ENCODE measurements around the gene RFX3.

Gene RFX3

DNA sequence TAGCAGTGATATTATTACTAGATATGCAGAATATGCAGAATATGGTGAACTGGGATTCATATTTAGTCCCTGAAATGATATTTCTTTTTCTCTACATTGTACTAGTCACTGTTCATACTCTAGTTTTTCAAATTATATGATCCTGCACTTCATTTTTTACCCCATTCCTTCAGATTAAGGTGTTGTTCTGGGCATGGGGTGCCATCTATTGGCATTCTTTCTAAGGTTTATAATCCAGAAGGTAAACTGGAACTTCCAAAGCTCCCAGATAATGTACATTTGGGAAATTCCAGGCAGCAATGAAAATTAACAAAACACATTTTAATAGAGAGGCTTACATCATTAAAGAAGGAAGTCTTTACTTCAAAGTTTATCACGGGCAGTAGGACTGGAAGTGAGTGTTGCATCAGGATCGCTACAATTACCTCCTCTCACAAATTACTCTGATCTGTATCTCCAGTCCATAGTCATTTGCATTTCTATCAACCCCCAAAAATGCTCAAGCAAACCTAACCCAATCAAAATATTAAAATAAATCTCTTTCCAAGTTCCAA is 12.5 kb downstream of the RFX3 start:
- no peak for DNase-seq

DNA sequence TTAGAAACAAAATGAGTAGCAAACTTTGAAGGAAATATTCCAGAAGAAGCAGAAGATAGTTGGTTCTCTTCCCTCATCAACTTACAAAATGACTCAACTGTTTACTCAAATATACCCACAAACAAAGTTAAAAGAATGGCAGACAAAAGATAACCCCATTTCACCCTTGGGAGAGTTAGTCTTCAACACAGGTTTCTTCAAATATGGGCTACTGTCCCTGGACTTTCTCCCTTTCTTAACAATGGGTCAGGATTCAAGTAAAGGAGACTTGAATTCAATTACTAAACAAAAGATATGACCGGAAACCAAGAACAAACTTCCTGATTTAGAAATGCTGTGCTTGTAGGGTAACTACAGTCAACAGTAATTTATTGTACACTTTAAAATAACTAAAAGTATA is 14.2 kb downstream of the RFX3 start:
- no peak for DNase-seq

DNA sequence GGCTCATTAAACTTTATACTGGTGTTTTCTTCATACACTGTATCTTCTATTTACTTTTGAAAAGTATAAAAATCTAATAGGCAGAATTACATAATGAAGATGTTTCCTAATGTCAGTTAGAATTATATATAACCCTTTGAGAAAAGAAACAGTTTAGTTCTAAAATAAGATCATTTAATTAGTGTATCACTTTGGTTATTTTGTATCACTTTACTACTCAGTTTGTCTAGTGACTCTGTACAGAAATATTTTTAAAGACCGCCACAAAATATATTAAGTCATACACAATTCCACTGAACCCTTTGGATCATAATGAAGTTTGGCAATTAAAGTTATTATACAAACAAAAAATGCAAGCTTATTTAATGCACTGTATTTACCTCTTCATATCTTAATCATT is 15.0 kb downstream of the RFX3 start:
- no peak for DNase-seq

DNA sequence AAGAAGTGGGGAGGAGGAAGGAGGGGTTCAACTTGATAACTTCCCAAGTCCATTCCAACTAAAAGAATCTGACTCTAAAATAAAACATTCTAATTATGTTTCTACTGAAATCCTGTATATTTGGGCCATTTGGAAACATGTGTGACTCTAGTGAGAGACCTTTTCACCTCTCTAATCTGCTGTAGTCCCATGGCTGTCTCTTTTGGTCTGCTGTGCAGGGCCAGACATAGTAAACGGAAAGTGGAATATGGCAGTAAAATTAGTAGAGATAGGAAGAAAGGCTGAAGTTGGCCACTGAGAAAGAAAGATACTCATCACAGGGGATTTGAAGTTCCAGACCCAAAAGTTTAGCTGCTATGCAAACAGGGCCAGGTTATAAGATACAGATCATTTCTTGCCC is 15.9 kb downstream of the RFX3 start:
- DNase-seq: no peak

DNA sequence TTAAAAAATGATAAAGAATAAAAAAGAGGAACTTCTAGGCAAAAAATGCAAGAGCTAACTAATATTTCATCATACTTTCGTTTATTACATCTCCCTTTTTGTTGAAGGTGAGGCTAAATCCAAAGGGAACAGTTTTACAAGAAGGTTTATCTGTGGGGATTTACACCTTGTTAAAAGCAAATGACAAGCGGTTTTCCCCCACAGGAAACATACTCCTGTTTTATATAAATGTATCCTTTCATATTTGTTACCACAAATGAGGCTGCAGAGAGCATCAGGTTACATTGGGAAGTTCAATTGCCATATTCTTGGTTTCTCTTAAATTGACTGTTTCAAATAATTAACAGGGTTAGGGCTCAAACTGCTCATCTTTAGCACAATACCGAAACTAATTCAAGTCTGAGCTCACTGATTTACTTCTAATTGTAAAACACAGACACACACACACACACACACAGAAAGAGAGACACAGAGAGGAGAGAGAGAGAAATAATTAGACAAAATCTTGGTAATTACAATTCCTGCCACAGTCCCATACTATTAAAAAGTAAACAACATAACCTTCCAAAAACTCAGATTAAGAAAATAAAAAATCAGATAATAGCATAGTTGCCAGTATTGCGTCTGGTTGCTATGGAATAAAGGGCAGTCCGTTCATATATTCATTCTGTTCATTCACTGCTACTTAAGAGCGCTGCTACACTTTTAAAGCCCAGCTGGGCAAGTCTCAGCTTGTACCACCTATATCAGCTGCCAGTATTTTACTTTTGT is 17.1 kb downstream of the RFX3 start:
- no peak for DNase-seq

DNA sequence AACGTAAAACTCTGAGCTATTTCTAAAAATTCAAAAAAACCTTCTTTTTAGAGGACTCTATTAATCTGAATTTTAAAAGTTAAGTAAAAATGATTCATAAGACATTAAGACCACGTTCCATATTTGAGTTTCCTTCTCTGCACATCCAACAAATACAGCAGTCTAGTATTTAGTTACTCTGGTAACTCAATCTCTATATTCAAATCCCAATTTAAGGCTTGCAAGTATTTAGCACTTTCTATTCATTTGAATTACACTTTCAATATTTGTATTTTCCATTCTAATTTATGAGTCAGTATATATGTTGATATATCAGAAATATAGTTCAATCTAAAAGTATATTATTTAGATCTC is 17.7 kb downstream of the RFX3 start:
- DNase-seq: no peak

DNA sequence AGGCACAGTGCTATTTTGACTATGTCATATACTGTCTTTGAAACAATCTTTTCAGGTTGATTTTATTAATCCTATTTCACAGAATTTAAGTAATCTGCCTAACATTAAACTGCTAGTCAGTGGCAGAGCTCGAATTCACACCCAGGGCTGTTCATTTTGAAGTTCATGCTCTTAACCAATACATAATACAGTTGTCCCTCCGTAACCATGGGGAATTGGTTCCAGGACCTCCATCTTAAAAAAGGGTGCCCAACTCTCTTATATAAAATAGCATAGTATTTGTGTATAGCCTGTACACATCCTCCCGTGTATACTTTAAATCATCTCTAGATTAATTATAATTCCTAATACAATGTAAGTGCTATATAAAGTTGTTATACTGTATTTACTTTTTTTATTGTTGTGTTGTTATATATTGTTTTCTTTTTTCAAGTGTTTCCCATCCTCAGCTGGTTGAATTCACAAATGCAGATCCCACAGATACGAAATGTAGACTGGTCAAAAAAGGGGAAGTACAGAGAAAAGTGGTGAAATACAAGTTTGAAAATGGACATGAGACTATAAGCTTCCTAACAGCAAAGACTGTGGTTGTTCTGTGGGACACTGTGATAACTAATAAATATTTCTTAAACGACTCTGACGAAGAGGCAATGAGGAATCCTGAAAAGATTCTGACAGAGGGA is 18.3 kb downstream of the RFX3 start:
- no peak for DNase-seq

DNA sequence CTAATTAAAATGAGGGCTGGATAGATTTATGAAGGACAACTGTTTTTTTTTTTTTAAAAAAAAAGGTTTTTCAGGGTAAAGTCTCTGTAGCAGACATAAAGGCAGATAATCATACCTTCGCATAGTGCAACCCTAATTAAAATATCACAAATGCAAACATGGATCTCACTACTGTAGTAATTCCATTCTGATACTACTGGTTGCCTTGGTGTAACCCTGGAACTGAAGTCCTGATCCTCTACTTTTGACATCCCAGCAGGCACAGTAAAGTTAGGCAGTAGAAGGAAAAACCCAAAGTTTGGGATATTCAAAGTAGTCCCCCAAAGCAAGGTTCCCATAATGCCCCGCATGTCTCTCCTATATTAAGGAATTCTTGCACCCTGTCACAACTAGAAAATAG is 19.6 kb downstream of the RFX3 start:
- no peak for DNase-seq

DNA sequence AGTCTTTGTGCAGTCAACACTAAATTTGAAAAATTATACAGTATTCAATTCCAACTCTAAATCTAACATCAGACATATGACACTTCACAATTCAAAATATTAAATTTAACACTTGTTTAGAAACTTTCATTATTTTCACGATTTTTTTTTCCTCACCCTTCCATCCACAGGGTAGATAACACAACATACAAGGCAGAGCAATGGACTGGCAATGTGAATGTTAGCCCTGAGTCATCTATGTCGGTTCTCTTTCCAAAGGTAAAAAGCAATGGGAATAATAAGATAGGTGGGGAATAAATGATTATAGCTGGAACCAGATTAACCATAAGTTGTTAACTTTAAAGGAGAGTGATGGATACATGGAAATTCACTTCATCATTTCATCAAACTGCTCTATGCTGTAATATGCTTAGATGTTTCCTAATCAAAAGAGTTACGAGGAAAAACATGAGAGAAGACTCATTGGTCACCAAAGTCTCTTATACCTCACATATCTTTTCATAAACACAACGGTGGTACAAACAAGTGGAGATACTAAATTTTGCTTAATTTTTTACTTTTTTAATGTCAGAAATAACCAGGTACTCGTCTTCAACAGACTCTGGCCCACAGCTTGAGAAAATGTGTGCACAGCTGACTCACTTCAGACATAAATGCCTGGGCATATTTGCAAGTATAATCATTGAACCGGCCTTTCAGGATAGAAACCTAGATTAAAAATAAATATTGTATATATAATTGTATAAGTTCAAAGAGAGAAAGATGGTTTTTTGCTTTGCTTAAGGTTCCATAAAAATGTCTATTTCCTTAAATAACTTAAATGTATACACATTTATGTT is 23.0 kb downstream of the RFX3 start:
- DNase-seq: no peak

DNA sequence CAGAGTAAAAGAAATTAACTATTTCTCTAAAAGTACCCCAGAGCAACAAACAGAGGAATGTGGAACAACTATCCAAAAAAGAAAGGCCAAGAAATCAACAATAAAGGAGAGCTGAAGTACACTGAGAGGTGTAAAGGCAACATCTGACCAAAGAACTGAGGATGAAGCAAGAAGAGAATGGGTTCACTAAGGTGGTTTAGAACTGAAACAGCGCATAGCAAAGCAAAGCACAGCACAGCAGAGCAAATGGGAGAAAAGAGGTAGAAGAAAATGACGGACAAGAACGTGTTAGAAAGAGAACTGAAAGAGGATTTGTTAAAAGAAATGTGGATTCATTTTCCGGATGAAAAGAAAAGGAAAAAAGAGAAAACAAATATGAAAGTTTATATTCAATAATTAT is 25.8 kb downstream of the RFX3 start:
- DNase-seq: no peak

DNA sequence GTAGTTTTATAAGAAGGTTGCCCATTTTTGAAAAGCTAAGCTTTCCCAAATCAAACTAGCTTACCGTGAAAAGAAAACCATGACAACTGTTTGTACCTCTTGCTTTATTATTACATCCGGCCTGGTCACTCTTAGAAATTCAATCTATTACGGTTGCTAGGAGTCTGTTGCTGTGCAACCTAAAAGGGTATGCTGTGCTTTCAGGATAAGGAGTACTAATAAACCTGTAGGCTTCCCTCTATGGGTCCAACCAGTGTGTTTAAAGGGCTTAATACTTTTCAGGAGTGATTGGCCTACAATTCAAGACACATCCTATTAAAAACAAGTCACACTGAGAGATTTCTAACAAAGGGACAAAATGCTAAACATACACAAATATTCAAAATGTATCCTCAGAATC is 27.1 kb downstream of the RFX3 start:
- no peak for DNase-seq

DNA sequence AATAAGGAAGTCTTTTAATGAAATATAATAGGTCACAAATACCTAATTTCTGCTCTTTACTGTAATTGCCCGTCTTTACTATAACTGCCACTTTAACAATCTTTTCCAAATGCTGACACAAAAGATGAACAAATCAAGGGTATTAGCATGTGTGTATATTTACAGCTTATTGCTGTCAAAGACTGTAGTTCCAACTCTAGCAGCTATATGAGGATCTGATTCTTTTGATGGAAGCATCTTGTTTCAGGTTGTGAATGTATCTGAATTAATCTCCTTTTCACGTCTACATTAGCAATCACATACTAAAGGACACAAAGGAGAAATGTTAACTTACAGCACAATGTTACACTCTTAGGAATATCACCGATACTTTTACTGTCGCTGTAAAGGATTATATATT is 27.9 kb downstream of the RFX3 start:
- DNase-seq: no peak

DNA sequence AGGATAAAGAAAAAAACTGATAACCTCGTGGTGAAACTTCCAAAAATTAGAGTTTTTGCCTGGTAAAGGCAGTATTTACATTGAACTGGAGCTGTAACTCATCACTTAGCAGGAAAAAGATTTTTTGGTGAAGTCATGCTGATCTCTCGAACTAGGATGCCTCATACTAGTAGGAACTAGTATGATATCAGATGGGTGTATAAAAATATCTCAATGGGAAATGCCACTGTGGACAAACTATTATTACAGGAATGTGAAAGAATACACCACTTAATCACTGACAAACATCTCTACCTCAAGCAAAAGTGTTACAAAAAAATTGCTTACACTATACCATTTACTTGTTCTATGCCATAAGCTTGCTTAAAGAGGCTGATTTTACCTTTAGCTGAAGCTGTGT is 28.4 kb downstream of the RFX3 start:
- no peak for DNase-seq

DNA sequence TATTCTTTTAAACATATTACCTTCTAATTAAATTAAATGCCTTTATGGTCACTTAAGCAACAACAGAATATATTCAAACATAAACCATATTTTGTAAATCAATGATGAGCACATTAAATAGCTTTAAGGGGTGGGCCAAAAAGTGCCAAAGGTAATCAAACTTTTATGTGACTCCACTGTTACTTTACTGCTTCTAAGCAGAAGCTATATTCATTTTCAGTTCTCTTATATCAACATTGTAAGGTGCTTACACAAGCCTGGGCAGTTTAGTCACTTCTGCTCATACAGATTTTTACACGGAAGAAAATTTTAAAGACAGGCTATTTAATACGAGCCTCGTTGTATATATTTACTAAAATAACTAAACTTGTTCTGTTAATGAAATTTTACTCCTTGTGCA is 29.9 kb downstream of the RFX3 start:
- no peak for DNase-seq

DNA sequence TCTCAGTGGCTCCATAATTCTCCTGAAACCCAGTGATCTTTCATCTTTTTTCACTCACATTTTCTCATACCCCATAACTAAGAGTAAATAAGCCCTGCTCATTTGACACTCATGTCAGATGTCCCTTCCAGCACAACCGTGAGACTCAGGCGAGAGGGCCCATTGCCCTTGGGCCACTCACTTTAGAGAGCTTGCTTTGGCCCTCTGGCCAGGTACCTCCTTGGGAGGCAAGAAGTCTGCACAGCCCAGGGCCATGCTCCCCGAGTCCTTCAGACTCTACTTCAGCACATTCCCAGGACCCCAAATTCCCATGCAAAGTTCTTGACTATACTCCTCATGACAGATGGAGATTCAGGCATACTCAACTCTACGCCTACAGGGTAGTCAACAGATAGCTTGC is 33.6 kb downstream of the RFX3 start:
- DNase-seq: no peak

DNA sequence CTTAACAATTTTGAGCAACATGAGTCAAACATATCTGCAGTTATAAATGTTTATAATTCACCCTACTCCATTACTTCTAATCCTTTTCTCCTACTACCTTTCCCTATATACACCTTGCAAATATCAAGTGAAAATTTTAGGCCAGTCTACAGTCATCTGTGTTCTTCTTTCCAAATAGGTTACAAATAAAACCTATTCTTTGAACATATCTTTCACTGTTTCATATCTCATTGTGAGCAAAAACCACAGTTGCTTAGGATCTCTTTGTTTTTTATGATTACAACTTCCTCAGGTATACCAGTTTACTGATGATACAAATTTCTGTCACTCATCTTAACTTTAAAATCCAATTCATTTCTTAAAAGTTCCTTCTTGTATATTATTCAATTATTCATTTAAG is 34.4 kb downstream of the RFX3 start:
- DNase-seq: no peak

DNA sequence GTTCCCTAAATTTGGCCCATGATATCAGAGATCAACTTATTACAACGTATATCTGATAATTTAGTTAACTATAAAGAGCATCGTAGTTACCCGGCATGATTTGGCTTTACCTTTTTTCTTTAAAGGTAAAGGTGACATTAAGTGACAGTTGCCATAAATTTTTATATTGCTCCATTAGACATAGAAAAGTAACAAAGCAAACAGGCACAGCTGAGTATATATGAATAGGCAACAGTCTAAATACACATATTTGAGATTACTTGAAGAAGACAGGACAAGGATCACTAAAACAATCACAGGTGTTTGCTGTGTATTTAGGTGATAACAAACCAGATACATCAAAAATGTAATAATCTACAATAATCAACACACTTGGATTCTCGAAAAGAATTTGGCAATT is 34.8 kb downstream of the RFX3 start:
- no peak for DNase-seq

DNA sequence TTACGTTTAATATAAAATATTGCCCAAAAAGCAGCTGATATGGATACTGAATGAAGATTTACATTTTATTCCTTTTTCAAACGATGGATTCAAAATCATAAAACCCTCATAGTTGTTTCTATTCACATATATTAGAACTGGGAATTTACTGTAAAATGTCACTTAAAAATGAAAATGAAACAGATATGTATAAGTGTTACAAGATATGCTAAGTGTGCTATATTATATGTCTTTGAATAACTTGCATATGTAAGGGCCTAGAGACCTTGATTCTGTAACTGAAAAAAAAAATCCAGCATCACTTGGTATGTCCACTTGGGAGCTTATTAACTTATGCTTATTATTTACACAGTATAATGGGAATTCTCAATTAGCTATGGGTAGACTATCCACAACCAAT is 43.2 kb downstream of the RFX3 start:
- no peak for DNase-seq

DNA sequence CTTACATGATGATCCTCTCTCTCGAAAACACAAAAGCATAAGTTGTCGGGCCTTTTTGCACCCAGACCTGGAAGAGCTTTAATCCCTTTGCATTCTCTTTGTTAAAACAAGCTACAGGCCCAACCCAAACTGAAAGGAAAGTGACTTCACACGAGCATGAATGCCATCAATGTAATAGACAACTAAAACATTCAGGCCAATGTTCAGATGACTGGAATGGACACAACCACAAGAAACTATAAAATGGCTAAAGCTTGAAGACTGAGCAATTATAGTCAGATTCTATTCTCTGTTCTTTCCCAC is 45.5 kb downstream of the RFX3 start:
- no peak for DNase-seq

DNA sequence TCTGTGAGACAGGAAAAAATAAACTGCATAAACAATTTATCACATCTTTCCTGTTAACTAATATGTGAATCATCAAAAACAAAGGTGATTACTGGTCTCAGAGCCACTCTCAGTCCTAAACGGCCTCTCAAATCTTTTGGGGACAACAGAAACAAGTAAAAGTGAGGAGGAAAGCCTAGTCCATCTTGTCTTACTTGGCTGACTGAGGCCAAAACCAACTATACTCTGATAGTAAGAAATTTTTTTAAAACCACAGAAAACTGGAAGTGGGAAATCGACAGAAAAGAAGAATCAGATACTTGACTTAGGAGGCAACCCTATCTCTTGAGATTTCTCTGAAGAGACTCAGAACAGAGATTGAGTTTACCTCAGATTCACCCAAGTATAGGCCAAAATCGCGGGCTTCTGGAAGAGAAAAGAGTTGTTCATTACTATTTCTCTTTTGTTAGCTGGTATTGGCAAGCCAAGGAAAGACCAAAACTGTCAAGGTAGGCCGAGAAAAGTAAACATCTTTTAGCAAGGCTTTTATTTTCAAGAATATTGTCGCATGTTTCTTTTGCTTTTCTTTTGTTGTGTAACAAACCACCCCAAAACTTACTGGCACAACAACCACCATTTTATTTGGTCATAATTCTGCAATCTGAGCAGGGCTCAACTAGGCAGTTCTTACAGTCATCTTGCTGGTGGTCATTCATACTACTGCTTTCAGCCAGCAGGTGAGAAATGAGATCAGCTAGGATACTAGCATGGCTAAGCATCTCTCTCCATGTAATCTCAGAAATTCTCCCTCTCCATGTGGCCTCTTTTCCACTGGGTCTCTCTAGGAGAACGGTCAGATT is 46.1 kb downstream of the RFX3 start:
- DNase-seq: no peak

DNA sequence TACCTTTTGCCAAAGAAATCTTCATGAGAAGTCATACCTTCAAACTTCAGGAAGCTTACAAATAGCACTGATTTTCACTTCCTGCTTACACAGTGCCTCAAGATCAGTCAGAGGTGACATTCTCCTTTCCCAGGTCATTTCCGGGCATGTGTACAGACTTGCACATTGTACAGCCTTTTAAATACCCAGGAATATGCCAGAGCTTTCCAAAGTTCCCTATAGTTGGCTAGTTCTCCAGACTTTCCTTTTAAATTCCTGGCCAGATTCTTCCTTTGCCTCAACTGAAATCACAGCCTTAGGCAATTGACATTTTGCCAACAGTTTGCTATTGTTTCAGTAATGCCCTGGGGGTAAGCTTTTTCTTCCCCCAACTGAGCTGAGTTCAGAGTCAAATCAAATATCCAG is 47.2 kb downstream of the RFX3 start:
- DNase-seq: peak; percentile 22

DNA sequence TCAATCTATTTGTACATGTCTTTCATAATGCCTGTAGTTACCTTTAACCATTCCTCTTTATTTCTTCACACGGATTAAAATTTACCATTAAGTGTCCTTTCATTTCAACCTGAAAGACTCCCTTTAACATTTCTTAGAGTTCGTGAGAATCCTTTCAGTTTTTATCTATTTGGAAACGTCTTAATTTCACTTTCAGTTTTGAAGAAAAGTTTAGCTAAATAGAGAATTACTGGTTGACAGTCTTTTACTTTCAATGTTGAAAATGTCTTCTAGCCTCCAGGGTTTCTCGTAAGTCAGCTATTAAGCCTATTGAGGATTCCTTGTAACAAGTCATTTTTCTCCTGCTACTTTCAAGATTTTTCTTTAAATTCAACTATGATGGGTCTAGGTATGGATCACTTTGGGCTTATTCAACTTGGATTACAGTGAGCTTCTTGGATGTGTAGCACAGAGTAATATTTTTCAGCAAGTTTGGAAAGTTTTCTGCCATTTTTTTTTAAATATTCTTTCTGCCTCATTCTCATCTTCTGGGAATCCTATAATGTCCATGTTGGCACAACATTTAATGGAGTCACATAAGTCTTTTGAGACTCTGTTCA is 48.5 kb downstream of the RFX3 start:
- no peak for DNase-seq
